Panc1 (cell line): ENCODE results near the gene FOCAD. TPM values are rescaled to one million over a fixed set of nuclear protein-coding genes. Genes with fewer than 3 reads are reported as not detected.
A peak's percentile ranks its signal among the peaks of the same experiment; 100 is the strongest.

Experiments used
- ATAC-seq: fragments of 200-7000 bp; cut with Tn5 transposase; 2 replicates; pipeline ENCODE4 v1.9.1; 2020; ENCODE audit warnings: mild to moderate bottlenecking, moderate library complexity
- BruUV-seq: library from RNA; stranded (reverse); fragments of 400-500 nt; replicated peaks from 2 replicates; lab custom pipeline; 2021; lab: Mats Ljungman, UMichigan
- CTCF ChIA-PET: fragments of 300-600 bp; sonication (Branson Sonifier 250); formaldehyde crosslinking; loops from one replicate; lab custom pipeline; 2022; ENCODE audit warnings: antibody characterized with exemption; lab: Charles Lee
- POLR2A ChIA-PET: fragments of 300-600 bp; sonication (Branson Sonifier 250); formaldehyde crosslinking; loops from one replicate; lab custom pipeline; 2022; ENCODE audit warnings: antibody characterized with exemption; lab: Charles Lee
- DNase-seq: peaks from one replicate; pipeline ENCODE4 v3.0.0-alpha.2; 2010; ENCODE audit warnings: low read depth, low spot score
- H3K27ac ChIP-seq: 2 replicates; pipeline ENCODE4 v1.5.1; 2011; ENCODE audit warnings: mild to moderate bottlenecking, low read length, inconsistent platforms
- H3K27me3 ChIP-seq: fragments of 200-500 bp; sonication (Bioruptor generic); 2 replicates; pipeline ENCODE4 v1.6.0; 2014; ENCODE audit warnings: low read length, inconsistent platforms; ENCODE audit not compliant: control insufficient read depth, insufficient read depth
- H3K36me3 ChIP-seq: fragments of 200-500 bp; sonication (Bioruptor generic); 2 replicates; pipeline ENCODE4 v1.5.1; 2014; ENCODE audit warnings: inconsistent platforms, mild to moderate bottlenecking, low read length, moderate library complexity; ENCODE audit not compliant: control insufficient read depth, insufficient read depth
- H3K4me1 ChIP-seq: 2 replicates; pipeline ENCODE4 v1.5.1; 2011; ENCODE audit warnings: inconsistent platforms, mild to moderate bottlenecking, low read length, moderate library complexity; ENCODE audit not compliant: control insufficient read depth, insufficient read depth
- H3K4me3 ChIP-seq, 2 experiments: 2 replicates each; pipeline ENCODE4 v1.5.1; 2011 to 2012; ENCODE audit warnings: low read depth in 2 of 2, low read length in 2 of 2, mild to moderate bottlenecking in 2 of 2, inconsistent platforms in 1 of 2, moderate library complexity in 1 of 2
- H3K9me3 ChIP-seq: fragments of 200-500 bp; sonication (Bioruptor generic); 2 replicates; pipeline ENCODE4 v1.5.1; 2014; ENCODE audit warnings: low read depth, mild to moderate bottlenecking, inconsistent platforms, low read length, moderate library complexity; ENCODE audit not compliant: control insufficient read depth, insufficient read depth
- CTCF ChIP-seq: fragments of 450-650 bp; IDR thresholded peaks from 2 replicates; pipeline ENCODE4 v1.5.1; 2017; ENCODE audit warnings: mild to moderate bottlenecking
- POLR2AphosphoS5 ChIP-seq: IDR thresholded peaks from 2 replicates; pipeline ENCODE4 v1.6.1; 2012; ENCODE audit warnings: mild to moderate bottlenecking, low read depth, low read length, moderate library complexity
- REST ChIP-seq, 2 experiments: IDR thresholded peaks; 2 replicates each; pipeline ENCODE4 v1.6.1; 2011 to 2012; ENCODE audit warnings: low read depth in 2 of 2, control low read depth in 1 of 2, low read length in 1 of 2, mild to moderate bottlenecking in 1 of 2, moderate library complexity in 1 of 2; ENCODE audit not compliant: insufficient read depth in 1 of 2
- SIN3A ChIP-seq: IDR thresholded peaks from 2 replicates; pipeline ENCODE4 v1.6.1; 2012; ENCODE audit warnings: low read depth, mild to moderate bottlenecking, low read length, moderate library complexity, borderline replicate concordance; ENCODE audit not compliant: insufficient read depth
- TCF7L2 ChIP-seq: IDR thresholded peaks from 2 replicates; pipeline ENCODE4 v1.6.1; 2011; ENCODE audit warnings: mild to moderate bottlenecking, low read depth, low read length, inconsistent platforms
- in situ Hi-C: cut with HindIII; loops from 2 replicates; pipeline ENCODE4 v1.10.0; 2016; ENCODE audit warnings: low sequenced_read_pairs, low pct_unique_long_range_greater_than_20kb
- intact Hi-C: fragments of 100-400 bp; cut with micrococcal nuclease; formaldehyde crosslinking; loops from one replicate; pipeline ENCODE4 v1.10.0; 2022; ENCODE audit not compliant: unreplicated experiment
- microRNA-seq: library from miRNA; unstranded; fragments of <30 nt; microRNA quantifications from one replicate; pipeline ENCODE4 v1.1.0, GENCODE V29; 2020; ENCODE audit not compliant: unreplicated experiment
- total RNA-seq: library from RNA; stranded (reverse); gene quantifications from one replicate; pipeline ENCODE4 v1.2.1, GENCODE V29; 2021; ENCODE audit not compliant: unreplicated experiment

The FOCAD gene
- total RNA-seq, 1 experiment from 2014 or later = 9.8 TPM

- DNase-seq (no peak), ATAC-seq (no peak)
- CTCF ChIA-PET = no interaction called here
- Histone ChIP-seq H3K4me3 (no peak overlapping the region), H3K27me3 (no peaks in the 10 kb centered on the region), H3K9me3 (no peaks in the 10 kb centered on the region), H3K36me3 (no peaks in the 10 kb centered on the region), H3K27ac (no peak overlapping the region), H3K4me1 (no peaks in the 10 kb centered on the region)
- no peak for TF ChIP-seq POLR2AphosphoS5
- no peak for TF ChIP-seq TCF7L2
- TF ChIP-seq SIN3A = no peak
- TF ChIP-seq CTCF = no peak
- no peak for TF ChIP-seq REST (IDR thresholded peaks at IDR 0.05; ENCODE audit: insufficient read depth in 1 of 2, low read depth in 2 of 2, low read length in 1 of 2)
- in situ Hi-C loops (no loop called here), intact Hi-C loops (no loop called here)
- POLR2A ChIA-PET = no interaction called here
- no TSS peak for BruUV-seq
Measured at GRCh38 chr9:21043841-21044240, 359.8 kb downstream of the FOCAD start.

Small RNAs within 50 kb of the gene (microRNA-seq; reads per million reads assigned to microRNA genes)
- gene MIR491 = 7.6 reads per million, percentile 23 among the genes with 10 or more reads in this experiment

Other genes with a start within 250 kb of the FOCAD start
- gene MLLT3, start 61.8 kb upstream of the FOCAD start, total RNA-seq = 0.49 TPM